CD4-positive, alpha-beta T cell treated with Interleukin-17A for 4 hours (primary cell): Measurements from ENCODE around the gene IQCE.
"Not testable (repeated sequence)": the region's sequence is repeated elsewhere in the genome, so short reads cannot be mapped to it uniquely, and the experiment has no call there.

ENCODE experiments used
- DNase-seq: peaks from one replicate; pipeline ENCODE4 v3.0.0-alpha.2; 2020; ENCODE audit warnings: mixed read lengths

The IQCE gene

GRCh38 chr7:2532816-2533215 lies 26.0 kb upstream of the IQCE start:
- DNase-seq = not testable (repeated sequence)

DNA sequence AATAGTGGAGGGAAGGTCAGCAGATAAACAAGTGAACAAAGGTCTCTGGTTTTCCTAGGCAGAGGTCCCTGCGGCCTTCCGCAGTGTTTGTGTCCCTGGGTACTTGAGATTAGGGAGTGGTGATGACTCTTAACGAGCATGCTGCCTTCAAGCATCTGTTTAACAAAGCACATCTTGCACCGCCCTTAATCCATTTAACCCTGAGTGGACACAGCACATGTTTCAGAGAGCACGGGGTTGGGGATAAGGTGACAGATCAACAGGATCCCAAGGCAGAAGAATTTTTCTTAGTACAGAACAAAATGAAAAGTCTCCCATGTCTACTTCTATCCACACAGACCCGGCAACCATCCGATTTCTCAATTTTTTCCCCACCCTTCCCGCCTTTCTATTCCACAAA lies 25.2 kb upstream of the IQCE start:
- DNase-seq = not testable (repeated sequence)

- DNase-seq = not testable (repeated sequence)
Observed at GRCh38 chr7:2534214-2534613, 24.6 kb upstream of the IQCE start.

DNA sequence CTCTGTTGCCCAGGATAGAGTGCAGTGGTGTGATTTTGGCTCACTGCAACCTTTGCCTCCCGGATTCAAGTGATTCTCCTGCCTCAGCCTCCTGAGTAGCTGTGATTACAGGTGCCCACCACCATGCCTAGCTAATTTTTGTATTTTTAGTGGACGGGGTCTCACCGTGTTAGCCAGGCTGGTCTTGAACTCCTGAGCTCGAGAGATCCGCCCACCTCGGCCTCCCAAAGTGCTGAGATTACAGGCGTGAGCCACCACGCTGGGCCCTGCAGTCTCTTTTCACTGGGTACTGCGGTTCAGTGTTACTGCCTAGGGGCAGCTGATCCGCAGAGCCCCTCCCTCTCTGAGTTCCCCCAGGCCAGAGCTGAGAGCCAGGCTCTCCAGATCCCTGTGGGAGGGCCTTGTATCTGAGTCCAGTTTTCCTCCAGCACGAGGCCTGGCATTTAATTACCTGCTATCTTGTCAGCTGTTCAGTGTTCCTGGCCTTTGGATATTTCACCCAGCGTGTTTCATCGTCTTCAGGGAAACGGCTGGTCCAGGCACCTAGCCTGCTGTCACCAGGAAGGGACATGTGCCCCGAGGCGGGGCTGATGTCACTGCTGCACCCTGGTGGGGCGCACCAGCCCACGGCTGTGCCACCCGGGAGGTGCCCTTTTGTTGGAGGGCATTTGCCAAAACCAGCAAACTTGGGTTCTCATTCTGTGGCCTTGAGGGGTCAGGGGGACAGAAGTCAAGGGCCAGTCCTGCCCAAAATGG lies 22.7 kb upstream of the IQCE start:
- not testable (repeated sequence) for DNase-seq

- no peak for DNase-seq
Observed at GRCh38 chr7:2537981-2538851, 20.6 kb upstream of the IQCE start.

GRCh38 chr7:2539031-2539911 lies 19.5 kb upstream of the IQCE start:
- DNase-seq = no peak

- DNase-seq = no peak
Observed at GRCh38 chr7:2540133-2540532, 18.6 kb upstream of the IQCE start.

- no peak for DNase-seq
Observed at GRCh38 chr7:2540641-2541051, 18.1 kb upstream of the IQCE start.

GRCh38 chr7:2541291-2542010 lies 17.3 kb upstream of the IQCE start:
- DNase-seq = no peak

DNA sequence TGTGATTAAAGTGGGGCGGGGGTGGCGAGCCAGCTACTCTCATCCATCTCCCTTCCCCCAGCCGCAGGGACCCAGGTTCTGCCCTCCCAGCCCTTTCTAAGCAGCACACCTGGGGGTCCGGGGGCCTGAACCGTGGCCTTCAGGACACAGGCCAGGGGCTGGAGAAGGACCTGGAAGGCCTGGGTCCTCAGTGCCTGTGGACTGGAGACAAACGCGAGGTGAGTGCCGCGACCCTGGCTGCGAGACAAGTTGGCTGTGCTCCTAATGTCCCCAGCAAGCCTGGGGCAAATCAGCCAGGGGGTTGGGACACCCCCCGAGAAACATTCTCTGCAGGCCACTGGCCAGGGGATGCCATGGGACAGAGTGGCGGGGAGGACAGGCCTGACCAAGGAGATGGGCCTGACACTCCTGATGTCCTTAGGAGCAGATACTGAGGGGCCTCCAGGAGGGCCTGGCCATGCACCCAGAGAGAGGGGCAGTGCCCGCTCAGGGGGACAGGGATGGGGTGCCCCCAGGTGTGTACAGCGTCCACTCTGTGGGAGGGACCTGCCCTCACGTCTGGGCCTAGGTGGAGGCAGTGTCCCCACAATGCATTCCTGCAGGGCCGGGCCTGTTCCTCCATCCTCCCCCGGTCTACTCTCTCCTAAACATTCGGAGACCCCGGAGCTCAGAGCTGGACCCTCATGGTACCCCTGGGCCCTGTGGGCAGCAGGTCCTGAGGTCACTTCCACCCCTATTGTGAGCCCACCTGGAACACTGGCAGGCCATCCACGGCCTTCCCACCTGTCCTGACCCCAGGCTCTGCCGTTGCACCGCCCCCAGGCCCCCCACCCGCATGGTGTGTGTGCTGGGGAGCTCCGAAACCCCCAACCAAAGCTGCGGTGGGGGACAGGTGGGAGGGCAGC lies 16.5 kb upstream of the IQCE start:
- no peak for DNase-seq

GRCh38 chr7:2542916-2543871 lies 15.6 kb upstream of the IQCE start:
- no peak for DNase-seq

DNA sequence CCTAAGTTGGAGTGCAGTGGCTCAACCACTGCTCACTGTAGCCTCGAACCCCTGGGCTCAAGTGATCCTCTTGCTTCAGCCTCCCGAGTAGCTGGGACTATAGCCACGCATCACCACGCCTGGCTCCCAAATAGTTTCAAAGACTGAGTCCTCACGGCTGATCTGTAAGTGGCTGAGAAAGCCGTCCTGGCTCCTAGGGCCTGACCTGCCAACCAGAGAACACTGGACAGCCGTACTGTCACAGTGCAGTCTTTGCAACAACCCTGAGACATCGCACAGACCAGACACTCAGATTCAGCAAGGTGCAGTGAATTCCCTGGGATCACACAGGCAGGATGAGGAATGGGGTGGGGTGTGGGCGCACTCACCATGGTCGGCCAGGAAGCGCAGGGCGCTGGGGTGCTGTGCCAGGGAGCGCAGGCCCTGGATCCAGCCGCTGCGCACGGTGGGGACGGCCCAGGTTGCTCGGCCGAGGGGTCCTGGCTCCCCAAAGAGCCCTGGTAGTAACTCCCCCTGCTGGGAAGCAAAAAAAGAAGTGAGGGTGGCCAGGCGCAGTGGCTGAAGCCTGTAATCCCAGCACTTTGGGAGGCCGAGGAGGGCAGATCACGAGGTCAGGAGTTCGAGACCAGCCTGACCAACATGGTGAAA lies 14.1 kb upstream of the IQCE start:
- DNase-seq = no peak

- DNase-seq = no peak
Observed at GRCh38 chr7:2545746-2546425, 12.9 kb upstream of the IQCE start.

DNA sequence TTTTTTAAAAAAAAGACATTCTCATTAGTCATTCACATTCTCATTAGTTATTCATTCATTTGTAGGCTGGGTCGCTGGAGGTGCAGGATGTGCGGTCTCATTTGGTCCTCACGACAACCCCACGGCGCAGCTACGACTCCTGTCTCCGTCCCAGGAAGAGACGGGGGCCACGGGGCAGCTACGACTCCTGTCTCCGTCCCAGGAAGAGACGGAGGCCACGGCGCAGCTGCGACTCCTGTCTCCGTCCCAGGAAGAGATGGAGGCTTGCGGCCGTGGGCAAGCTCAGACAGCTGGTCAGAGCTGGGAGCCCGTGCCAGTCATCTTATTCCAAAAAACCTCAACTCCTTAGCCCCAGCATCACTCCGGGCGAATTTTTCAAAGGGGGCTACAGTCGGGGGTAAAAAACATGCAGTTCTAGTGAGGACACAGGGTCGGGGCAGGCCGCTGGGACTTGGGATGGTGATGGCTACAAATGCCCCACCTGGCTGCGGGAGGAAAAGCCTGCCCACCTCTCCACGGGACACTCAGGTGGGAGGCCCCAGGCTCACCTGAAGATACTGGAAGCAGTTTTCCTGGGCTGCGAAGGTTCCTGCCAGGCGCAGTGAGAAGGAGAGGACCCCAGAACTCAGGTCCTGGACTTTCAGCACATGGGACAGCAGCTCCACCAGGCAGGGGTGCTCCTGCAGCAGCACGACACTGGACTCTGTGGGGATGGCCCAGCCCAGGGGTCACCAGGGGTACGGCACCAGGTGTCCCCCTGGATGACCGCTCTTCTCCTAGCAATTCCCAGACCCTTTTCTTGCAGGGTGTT lies 11.8 kb upstream of the IQCE start:
- no peak for DNase-seq

DNA sequence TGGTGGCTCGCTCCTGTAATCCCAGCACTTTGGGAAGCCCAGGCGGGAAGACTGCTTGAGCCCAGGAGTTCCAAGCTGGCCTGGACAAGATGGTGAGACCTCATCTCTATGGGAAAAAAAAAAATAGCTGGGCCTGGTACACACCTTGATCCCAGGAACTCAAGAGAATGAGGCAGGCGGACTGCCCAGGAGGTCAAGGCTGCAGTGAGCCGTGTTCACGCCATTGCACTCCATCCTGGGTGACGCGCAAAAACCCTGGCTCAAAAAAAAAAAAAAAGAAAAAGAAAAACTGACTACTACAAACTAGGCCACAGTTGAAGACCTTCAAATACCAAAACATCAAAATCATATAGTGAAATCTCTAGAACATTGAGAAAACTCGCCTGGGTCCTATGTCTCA lies 7.4 kb upstream of the IQCE start:
- DNase-seq = no peak

DNA sequence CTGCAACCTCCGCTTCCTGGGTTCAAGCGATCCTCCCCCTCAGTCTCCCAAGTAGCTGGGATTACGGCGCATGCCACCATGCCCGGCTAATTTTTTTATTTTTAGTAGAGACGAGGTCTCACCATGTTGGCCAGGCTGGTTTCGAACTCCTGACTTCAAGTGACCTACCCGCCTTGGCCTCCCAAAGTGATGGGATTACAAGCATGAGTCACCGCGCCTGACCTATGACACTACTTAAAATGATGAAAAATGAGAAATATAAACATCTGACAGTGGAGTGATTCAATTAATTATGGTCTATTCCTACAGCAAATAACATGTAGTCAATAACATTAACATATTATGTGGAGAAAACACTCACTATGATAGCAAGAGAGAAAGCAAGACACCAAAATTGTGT lies 5.7 kb upstream of the IQCE start:
- no peak for DNase-seq

DNA sequence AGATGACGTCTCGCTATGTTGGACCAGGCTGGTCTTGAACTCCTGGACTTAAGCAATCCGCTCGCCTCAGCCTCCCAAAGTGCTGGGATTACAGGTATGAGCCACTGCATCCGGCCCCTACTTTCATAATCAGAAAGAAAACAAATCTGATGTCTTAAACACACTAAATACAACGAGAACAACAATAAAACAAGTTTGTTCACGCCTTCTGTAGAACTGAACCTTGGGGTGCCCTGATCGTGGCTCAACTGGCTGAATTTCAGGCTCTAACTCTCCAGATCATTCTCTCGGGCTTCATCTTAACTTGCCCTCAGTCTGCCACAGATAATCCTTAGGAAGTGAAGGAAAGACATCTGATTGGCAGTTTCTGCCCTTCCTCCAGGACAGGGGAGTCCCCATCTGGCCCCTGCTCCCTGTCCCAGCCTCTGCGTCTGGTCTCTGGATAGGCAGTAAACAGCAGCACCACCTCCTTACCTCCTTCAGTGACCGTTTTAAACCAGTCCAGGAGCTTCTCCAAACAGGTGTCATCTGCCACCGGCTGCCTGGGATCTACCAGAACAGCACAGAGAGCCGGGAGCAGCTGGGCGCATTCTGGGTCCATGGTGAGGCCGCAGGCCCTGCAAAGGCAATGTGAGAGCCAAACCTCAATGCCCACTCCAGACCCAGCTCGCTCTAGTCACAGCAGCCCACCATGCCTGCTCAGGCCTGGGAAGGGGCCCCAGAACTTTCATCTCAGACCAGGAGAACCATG lies 4.8 kb upstream of the IQCE start:
- DNase-seq = no peak
